Activated CD4-positive, CD25-positive, alpha-beta regulatory T cell treated with anti-CD3 and anti-CD28 coated beads, Interleukin-2, amount 50 U/mL, for 72 hours (primary cell): ENCODE data around the gene VTCN1.

ENCODE experiments used
- DNase-seq: peaks from one replicate; pipeline ENCODE4 v3.0.0; 2021

Gene VTCN1

GRCh38 chr1:117208580-117208979 is 2.1 kb downstream of the VTCN1 start:
- no peak for DNase-seq

GRCh38 chr1:117205368-117205767 is 5.4 kb downstream of the VTCN1 start:
- DNase-seq, result no peak

GRCh38 chr1:117201808-117202207 is 8.9 kb downstream of the VTCN1 start:
- DNase-seq, result no peak

- DNase-seq, result no peak
Observed at GRCh38 chr1:117198097-117198496, 12.6 kb downstream of the VTCN1 start.

GRCh38 chr1:117189726-117190125 is 21.0 kb downstream of the VTCN1 start:
- no peak for DNase-seq

GRCh38 chr1:117188816-117189437 is 21.8 kb downstream of the VTCN1 start:
- DNase-seq, result no peak

- no peak for DNase-seq
Observed at GRCh38 chr1:117188170-117188815, 22.4 kb downstream of the VTCN1 start.

GRCh38 chr1:117183112-117183511 is 27.6 kb downstream of the VTCN1 start:
- no peak for DNase-seq

- DNase-seq, result no peak
Observed at GRCh38 chr1:117182319-117182718, 28.4 kb downstream of the VTCN1 start.

GRCh38 chr1:117181630-117182041 is 29.1 kb downstream of the VTCN1 start:
- no peak for DNase-seq

- DNase-seq, result no peak
Observed at GRCh38 chr1:117180147-117180967, 30.4 kb downstream of the VTCN1 start.

GRCh38 chr1:117179471-117179870 is 31.3 kb downstream of the VTCN1 start:
- no peak for DNase-seq

GRCh38 chr1:117178756-117179155 is 32.0 kb downstream of the VTCN1 start:
- no peak for DNase-seq

- DNase-seq, result no peak
Observed at GRCh38 chr1:117177376-117177775, 33.4 kb downstream of the VTCN1 start.

GRCh38 chr1:117176579-117176978 is 34.1 kb downstream of the VTCN1 start:
- no peak for DNase-seq

- DNase-seq, result no peak
Observed at GRCh38 chr1:117174851-117175250, 35.9 kb downstream of the VTCN1 start.

GRCh38 chr1:117173691-117174090 is 37.0 kb downstream of the VTCN1 start:
- no peak for DNase-seq

- DNase-seq, result no peak
Observed at GRCh38 chr1:117173006-117173405, 37.7 kb downstream of the VTCN1 start.

- DNase-seq, result no peak
Observed at GRCh38 chr1:117171900-117172511, 38.7 kb downstream of the VTCN1 start.

GRCh38 chr1:117169871-117170596 is 40.7 kb downstream of the VTCN1 start:
- DNase-seq, result no peak

GRCh38 chr1:117167402-117167801 is 43.3 kb downstream of the VTCN1 start:
- no peak for DNase-seq

GRCh38 chr1:117166076-117166475 is 44.7 kb downstream of the VTCN1 start:
- no peak for DNase-seq

GRCh38 chr1:117164209-117164608 is 46.5 kb downstream of the VTCN1 start:
- DNase-seq, result no peak
